PC-3 (cell line): ENCODE measurements around the gene WDR45B. TPM values are rescaled to one million over a fixed set of nuclear protein-coding genes. Genes with fewer than 3 reads are reported as not detected.

Experiments used
- ATAC-seq: fragments of 200-7000 bp; cut with Tn5 transposase; 2 replicates; pipeline ENCODE4 v1.9.1; 2020; ENCODE audit warnings: mild to moderate bottlenecking, moderate library complexity
- BruUV-seq: library from RNA; stranded (reverse); fragments of 400-500 nt; replicated peaks from 2 replicates; lab custom pipeline; 2021; lab: Mats Ljungman, UMichigan
- CTCF ChIA-PET: fragments of 300-600 bp; sonication (Branson Sonifier 250); formaldehyde crosslinking; loops from one replicate; lab custom pipeline; 2022; ENCODE audit warnings: antibody characterized with exemption; lab: Charles Lee
- POLR2A ChIA-PET: fragments of 300-600 bp; sonication (Branson Sonifier 250); formaldehyde crosslinking; loops from one replicate; lab custom pipeline; 2022; ENCODE audit warnings: antibody characterized with exemption; ENCODE audit not compliant: unreplicated experiment; lab: Charles Lee
- DNase-seq: peaks from one replicate; pipeline ENCODE4 v3.0.0-alpha.2; 2015
- H2AFZ ChIP-seq: fragments of 300-600 bp; sonication (generic); 2 replicates; pipeline ENCODE4 v1.6.0; 2016; ENCODE audit warnings: antibody characterized with exemption, low read length
- H3F3A ChIP-seq: fragments of 300-600 bp; sonication (generic); one replicate; pipeline ENCODE4 v1.6.0; 2017; ENCODE audit warnings: antibody characterized with exemption, low read length, control low read depth, mild to moderate bottlenecking; ENCODE audit not compliant: unreplicated experiment
- H3K27ac ChIP-seq: fragments of 300-600 bp; sonication (generic); 2 replicates; pipeline ENCODE4 v1.5.1; 2016; ENCODE audit warnings: mild to moderate bottlenecking, low read length
- H3K27me3 ChIP-seq: fragments of 300-600 bp; sonication (generic); 2 replicates; pipeline ENCODE4 v1.6.1; 2016; ENCODE audit warnings: low read length, mixed read lengths
- H3K36me3 ChIP-seq: fragments of 300-600 bp; sonication (generic); 2 replicates; pipeline ENCODE4 v1.6.1; 2016; ENCODE audit warnings: low read depth, mixed run types, low read length, mixed read lengths
- H3K4me1 ChIP-seq: fragments of 300-600 bp; sonication (generic); 2 replicates; pipeline ENCODE4 v1.5.1; 2016; ENCODE audit warnings: low read length; ENCODE audit not compliant: insufficient read depth
- H3K4me2 ChIP-seq: fragments of 300-600 bp; sonication (generic); 2 replicates; pipeline ENCODE4 v1.6.0; 2016; ENCODE audit warnings: low read length
- H3K4me3 ChIP-seq: fragments of 300-600 bp; sonication (generic); 2 replicates; pipeline ENCODE4 v1.5.1; 2016; ENCODE audit warnings: mild to moderate bottlenecking, low read length, mixed read lengths
- H3K79me2 ChIP-seq: fragments of 300-600 bp; sonication (generic); 2 replicates; pipeline ENCODE4 v1.6.1; 2017; ENCODE audit warnings: low read length, mixed read lengths
- H3K9ac ChIP-seq: fragments of 300-600 bp; sonication (generic); 2 replicates; pipeline ENCODE4 v1.6.0; 2016; ENCODE audit warnings: mild to moderate bottlenecking, low read length
- H3K9me2 ChIP-seq: fragments of 300-600 bp; sonication (generic); replicated peaks from 2 replicates; pipeline ENCODE4 v1.6.1; 2016; ENCODE audit warnings: mixed run types, low read length, mixed read lengths
- H3K9me3 ChIP-seq: fragments of 300-600 bp; sonication (generic); 2 replicates; pipeline ENCODE4 v1.6.1; 2016; ENCODE audit warnings: low read length, mixed read lengths
- H4K20me1 ChIP-seq: fragments of 300-600 bp; sonication (generic); 2 replicates; pipeline ENCODE4 v1.6.1; 2016; ENCODE audit warnings: low read length, mixed read lengths
- EZH2 ChIP-seq: fragments of 300-600 bp; sonication (generic); IDR thresholded peaks from one replicate; pipeline ENCODE4 v1.6.1; 2017; ENCODE audit warnings: antibody characterized with exemption, mild to moderate bottlenecking, low read length; ENCODE audit not compliant: unreplicated experiment
- EZH2phosphoT487 ChIP-seq: fragments of 300-600 bp; sonication (generic); IDR thresholded peaks from 2 replicates; pipeline ENCODE4 v1.6.1; 2018; ENCODE audit warnings: mild to moderate bottlenecking, antibody characterized with exemption, low read length, borderline replicate concordance
- intact Hi-C: fragments of 100-400 bp; cut with micrococcal nuclease; formaldehyde crosslinking; loops from 2 replicates; pipeline ENCODE4 v1.9.0; 2023
- total RNA-seq: library from RNA; depleted of rRNA; stranded (reverse); fragments of >200 nt; gene quantifications from 2 replicates; pipeline ENCODE4 v1.2.3, GENCODE V29; 2014
- TF ChIP-seq, protein P1 (sequence below): fragments of 300-600 bp; sonication (generic); conservative IDR thresholded peaks from 2 replicates; pipeline ENCODE4 v1.5.1; 2017; ENCODE audit warnings: antibody characterized with exemption, low read depth, mild to moderate bottlenecking, low read length

Gene WDR45B
- total RNA-seq, 1 experiment from 2014 or later = 110 TPM

DNA sequence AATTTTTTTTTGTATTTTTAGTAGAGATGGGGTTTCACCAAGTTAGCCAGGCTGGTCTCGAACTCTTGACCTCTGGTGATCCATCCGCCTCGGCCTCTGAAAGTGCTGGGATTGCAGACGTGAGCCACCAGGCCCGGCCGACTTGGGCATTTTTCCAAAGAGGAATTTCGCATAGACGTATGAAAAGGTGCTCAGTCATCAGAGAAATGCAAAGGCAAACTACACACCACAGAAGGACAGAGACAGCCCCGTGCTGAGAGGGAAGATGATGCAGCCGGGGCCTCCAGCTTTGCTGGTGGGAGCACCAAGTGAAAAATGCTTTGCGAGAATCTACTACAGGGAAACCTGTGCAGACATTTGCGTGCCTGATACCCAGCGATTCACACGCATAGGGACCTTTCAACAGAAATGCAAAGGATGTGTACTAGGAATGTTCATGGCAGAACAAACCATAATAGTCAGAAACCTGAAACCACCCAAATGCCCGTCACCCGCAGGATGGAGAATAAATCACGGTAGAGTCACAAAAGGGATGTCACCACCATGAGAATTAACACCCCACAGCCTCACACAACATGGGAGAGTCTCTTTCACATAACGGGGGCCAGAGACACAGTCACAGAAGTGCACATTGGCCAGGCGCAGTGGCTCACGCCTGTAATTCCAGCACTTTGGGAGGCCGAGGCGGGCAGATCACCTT, 45.1 kb upstream of the WDR45B start:
- Histone ChIP-seq H4K20me1 (no peaks in the 10 kb centered on the region), H3K9me2 (no peaks in the 10 kb centered on the region), H3F3A (no peaks in the 10 kb centered on the region), H3K27me3 (no peaks in the 10 kb centered on the region), H3K4me3 (no peak overlapping the region), H3K9ac (no peak overlapping the region), H3K79me2 (no peaks in the 10 kb centered on the region), H2AFZ (no peak overlapping the region), H3K9me3 (no peaks in the 10 kb centered on the region), H3K27ac (no peak overlapping the region), H3K4me1 (no peaks in the 10 kb centered on the region; the same call in 1 of the 2 replicates), H3K36me3 (no peaks in the 10 kb centered on the region; the same call in 1 of the 2 replicates), H3K4me2 (no peak overlapping the region)
- no TSS peak for BruUV-seq
- intact Hi-C loops = no loop called here
- ChIA-PET POLR2A (no interaction called here), CTCF (no interaction called here)
- ATAC-seq = no peak
- TF ChIP-seq, protein P1, sequence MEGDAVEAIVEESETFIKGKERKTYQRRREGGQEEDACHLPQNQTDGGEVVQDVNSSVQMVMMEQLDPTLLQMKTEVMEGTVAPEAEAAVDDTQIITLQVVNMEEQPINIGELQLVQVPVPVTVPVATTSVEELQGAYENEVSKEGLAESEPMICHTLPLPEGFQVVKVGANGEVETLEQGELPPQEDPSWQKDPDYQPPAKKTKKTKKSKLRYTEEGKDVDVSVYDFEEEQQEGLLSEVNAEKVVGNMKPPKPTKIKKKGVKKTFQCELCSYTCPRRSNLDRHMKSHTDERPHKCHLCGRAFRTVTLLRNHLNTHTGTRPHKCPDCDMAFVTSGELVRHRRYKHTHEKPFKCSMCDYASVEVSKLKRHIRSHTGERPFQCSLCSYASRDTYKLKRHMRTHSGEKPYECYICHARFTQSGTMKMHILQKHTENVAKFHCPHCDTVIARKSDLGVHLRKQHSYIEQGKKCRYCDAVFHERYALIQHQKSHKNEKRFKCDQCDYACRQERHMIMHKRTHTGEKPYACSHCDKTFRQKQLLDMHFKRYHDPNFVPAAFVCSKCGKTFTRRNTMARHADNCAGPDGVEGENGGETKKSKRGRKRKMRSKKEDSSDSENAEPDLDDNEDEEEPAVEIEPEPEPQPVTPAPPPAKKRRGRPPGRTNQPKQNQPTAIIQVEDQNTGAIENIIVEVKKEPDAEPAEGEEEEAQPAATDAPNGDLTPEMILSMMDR = no peak
- no peak for TF ChIP-seq EZH2
- no peak for TF ChIP-seq EZH2phosphoT487
- DNase-seq = no peak

DNA sequence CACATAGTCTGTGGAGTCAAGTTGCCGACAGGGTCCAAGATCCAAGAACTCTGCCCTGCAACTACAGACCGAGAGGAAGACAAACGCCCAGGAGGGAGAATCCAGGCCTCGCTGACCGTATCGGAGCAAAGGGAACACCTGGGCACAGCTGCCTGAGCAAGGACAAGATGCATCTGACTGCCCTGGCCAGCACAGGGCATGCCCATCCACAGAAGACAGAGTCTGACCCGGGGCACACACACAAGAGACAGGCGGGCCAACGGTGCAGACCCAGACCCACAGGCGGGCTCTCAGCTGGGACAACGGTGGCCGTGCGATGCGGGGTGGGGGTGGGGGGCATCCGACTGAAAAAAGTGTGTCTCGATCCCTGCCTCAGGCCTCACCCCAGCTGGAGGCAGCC, 44.0 kb upstream of the WDR45B start:
- no peak for ATAC-seq

More for the DNA sequence above, 44.0 kb upstream of the WDR45B start:
- intact Hi-C loops = no loop called here
- Histone ChIP-seq H3K9ac (no peak overlapping the region), H4K20me1 (no peaks in the 10 kb centered on the region), H3K4me3 (no peak overlapping the region), H3K79me2 (no peaks in the 10 kb centered on the region), H3K27ac (no peak overlapping the region), H3K4me2 (no peak overlapping the region), H3K27me3 (no peaks in the 10 kb centered on the region), H3K4me1 (no peaks in the 10 kb centered on the region; the same call in 1 of the 2 replicates), H3K36me3 (no peaks in the 10 kb centered on the region; the same call in 1 of the 2 replicates), H3K9me3 (no peaks in the 10 kb centered on the region), H3F3A (no peaks in the 10 kb centered on the region), H2AFZ (no peak overlapping the region), H3K9me2 (no peaks in the 10 kb centered on the region)
- DNase-seq = no peak
- no TSS peak for BruUV-seq
- ChIA-PET POLR2A (interaction anchor here (0.6 kb wide), 1 partner anchor 427 kb away, joined by 19 read pairs; no protein-coding TSS in a partner anchor), CTCF (no interaction called here)
- TF ChIP-seq EZH2phosphoT487 = no peak
- TF ChIP-seq EZH2 = no peak
- TF ChIP-seq, protein P1 = no peak
